Mesenchymal stem cell (in vitro differentiated cells and primary cell): ENCODE data around the gene ACVR1C.

ENCODE experiments used
- DNase-seq: peaks from one replicate; pipeline ENCODE4 v3.0.0-alpha.2; 2013
- H2AFZ ChIP-seq: one replicate; pipeline ENCODE4 v1.6.1; 2013; ENCODE audit warnings: low read depth, mild to moderate bottlenecking, control low read depth, inconsistent platforms, low read length, moderate library complexity
- H2AK5ac ChIP-seq: 2 replicates; pipeline ENCODE4 v1.6.1; 2013; ENCODE audit warnings: low read length, moderate library complexity, mild to moderate bottlenecking, inconsistent platforms; ENCODE audit not compliant: severe bottlenecking
- H2BK120ac ChIP-seq: one replicate; pipeline ENCODE4 v1.6.1; 2013; ENCODE audit warnings: low read depth, mild to moderate bottlenecking, inconsistent platforms, low read length, moderate library complexity
- H2BK12ac ChIP-seq, 2 experiments: one replicate each; pipeline ENCODE4 v1.6.1; 2013; ENCODE audit warnings: inconsistent platforms in 2 of 2, low read length in 2 of 2, mild to moderate bottlenecking in 2 of 2, moderate library complexity in 2 of 2, control low read depth in 1 of 2
- H2BK15ac ChIP-seq: one replicate; pipeline ENCODE4 v1.6.1; 2013; ENCODE audit warnings: mild to moderate bottlenecking, low read depth, inconsistent platforms; ENCODE audit not compliant: poor library complexity, severe bottlenecking
- H2BK5ac ChIP-seq: 2 replicates; pipeline ENCODE4 v1.6.1; 2013; ENCODE audit warnings: low read depth, mild to moderate bottlenecking, low read length, control low read depth, inconsistent platforms; ENCODE audit not compliant: poor library complexity, severe bottlenecking
- H3K14ac ChIP-seq, 2 experiments: one replicate each; pipeline ENCODE4 v1.6.1; 2013; ENCODE audit warnings: inconsistent platforms in 2 of 2, low read length in 2 of 2, control low read depth in 1 of 2, mild to moderate bottlenecking in 1 of 2, moderate library complexity in 1 of 2
- H3K18ac ChIP-seq, 2 experiments: one replicate each; pipeline ENCODE4 v1.6.1; 2013; ENCODE audit warnings: inconsistent platforms in 2 of 2, low read length in 2 of 2, control low read depth in 1 of 2, low read depth in 1 of 2, mild to moderate bottlenecking in 1 of 2
- H3K23ac ChIP-seq, 2 experiments: one replicate each; pipeline ENCODE4 v1.6.1; 2013; ENCODE audit warnings: inconsistent platforms in 2 of 2, low read length in 2 of 2, mild to moderate bottlenecking in 2 of 2, moderate library complexity in 2 of 2, control low read depth in 1 of 2
- H3K27ac ChIP-seq: 2 replicates; pipeline ENCODE4 v1.5.1; 2013; ENCODE audit warnings: mild to moderate bottlenecking, moderate library complexity, low read length, control low read depth, inconsistent platforms; ENCODE audit not compliant: poor library complexity, severe bottlenecking
- H3K27me3 ChIP-seq, 2 experiments: 2 replicates each; pipeline versions ENCODE4 v1.6.1 to v1.7.0; 2013; ENCODE audit warnings: low read length in 2 of 2, mild to moderate bottlenecking in 2 of 2, moderate library complexity in 2 of 2, control low read depth in 1 of 2, inconsistent platforms in 1 of 2; ENCODE audit not compliant: control insufficient read depth in 1 of 2, insufficient read depth in 1 of 2
- H3K36me3 ChIP-seq, 2 experiments: 2 replicates each; pipeline versions ENCODE4 v1.6.1 to v1.7.0; 2013; ENCODE audit warnings: low read length in 2 of 2, control low read depth in 1 of 2, inconsistent platforms in 1 of 2, low read depth in 1 of 2, mild to moderate bottlenecking in 1 of 2; ENCODE audit not compliant: insufficient read depth in 2 of 2, control insufficient read depth in 1 of 2
- H3K4ac ChIP-seq, 2 experiments: one replicate each; pipeline ENCODE4 v1.6.1; 2013; ENCODE audit warnings: inconsistent platforms in 2 of 2, low read length in 2 of 2, mild to moderate bottlenecking in 2 of 2, moderate library complexity in 2 of 2, control low read depth in 1 of 2, low read depth in 1 of 2
- H3K4me1 ChIP-seq: 2 replicates; pipeline ENCODE4 v1.6.1; 2013; ENCODE audit warnings: low read depth, low read length, control low read depth; ENCODE audit not compliant: control insufficient read depth, insufficient read depth
- H3K4me2 ChIP-seq: 2 replicates; pipeline ENCODE4 v1.6.1; 2013; ENCODE audit warnings: low read length, mild to moderate bottlenecking, inconsistent platforms; ENCODE audit not compliant: poor library complexity, severe bottlenecking
- H3K4me3 ChIP-seq, 2 experiments: 2 replicates each; pipeline versions ENCODE4 v1.5.1 to v1.7.0; 2013; ENCODE audit warnings: low read length in 2 of 2, mild to moderate bottlenecking in 2 of 2, control low read depth in 1 of 2, low read depth in 1 of 2; ENCODE audit not compliant: insufficient read depth in 1 of 2
- H3K79me1 ChIP-seq: replicated peaks from 2 replicates; pipeline ENCODE4 v1.6.1; 2013; ENCODE audit warnings: mild to moderate bottlenecking, control low read depth, low read length, inconsistent platforms; ENCODE audit not compliant: poor library complexity, severe bottlenecking
- H3K9ac ChIP-seq: 2 replicates; pipeline ENCODE4 v1.7.0; 2013; ENCODE audit warnings: mild to moderate bottlenecking, low read length, moderate library complexity
- H3K9me3 ChIP-seq: 2 replicates; pipeline ENCODE4 v1.7.0; 2013; ENCODE audit warnings: mild to moderate bottlenecking, low read length; ENCODE audit not compliant: control insufficient read depth
- H4K8ac ChIP-seq: one replicate; pipeline ENCODE4 v1.6.1; 2013; ENCODE audit warnings: inconsistent platforms, mild to moderate bottlenecking, low read length, moderate library complexity
- H4K91ac ChIP-seq: one replicate; pipeline ENCODE4 v1.6.1; 2013; ENCODE audit warnings: mild to moderate bottlenecking, low read length, inconsistent platforms
- WGBS: methylation state at CpG from one replicate; pipeline ENCODE4 v1.1.7; 2013; ENCODE audit warnings: mixed read lengths; 5-methylcytosine and 5-hydroxymethylcytosine counted together

ACVR1C gene

GRCh38 chr2:157538064-157538463, 90.6 kb downstream of the ACVR1C start:
- H4K8ac ChIP-seq = no peak overlapping the region
- H2BK15ac ChIP-seq = no peak overlapping the region
- H3K4me3 ChIP-seq = no peak overlapping the region
- H3K36me3 ChIP-seq = no peaks in the 10 kb centered on the region
- H3K79me1 ChIP-seq = no peaks in the 10 kb centered on the region
- no peak overlapping the region for H3K4me2 ChIP-seq
- H3K14ac ChIP-seq = no peak overlapping the region
- no peak overlapping the region for H3K27ac ChIP-seq
- H2AK5ac ChIP-seq = no peak overlapping the region
- DNase-seq = no peak
- H2AFZ ChIP-seq = no peak overlapping the region
- H2BK5ac ChIP-seq = no peak overlapping the region
- H2BK120ac ChIP-seq = no peak overlapping the region
- no CpG with 5 or more reads among the region's 1 CpG for WGBS
- H3K27me3 ChIP-seq = no peaks in the 10 kb centered on the region
- no peak overlapping the region for H3K4ac ChIP-seq
- H3K9me3 ChIP-seq = no peaks in the 10 kb centered on the region
- H3K18ac ChIP-seq = no peak overlapping the region
- no peaks in the 10 kb centered on the region for H3K4me1 ChIP-seq
- H3K23ac ChIP-seq = no peak overlapping the region
- H4K91ac ChIP-seq = no peak overlapping the region
- no peak overlapping the region for H3K9ac ChIP-seq
- H2BK12ac ChIP-seq = no peak overlapping the region

GRCh38 chr2:157536815-157537214, 91.8 kb downstream of the ACVR1C start:
- Histone ChIP-seq H3K79me1 (no peaks in the 10 kb centered on the region), H2BK5ac (no peak overlapping the region), H3K4me3 (no peak overlapping the region), H3K4me1 (no peaks in the 10 kb centered on the region), H4K8ac (no peak overlapping the region), H3K9me3 (no peaks in the 10 kb centered on the region), H2BK15ac (no peak overlapping the region), H4K91ac (no peak overlapping the region), H3K14ac (no peak overlapping the region), H2BK120ac (no peak overlapping the region), H3K23ac (no peak overlapping the region), H2BK12ac (no peak overlapping the region), H3K4me2 (no peak overlapping the region), H3K27ac (no peak overlapping the region), H3K27me3 (no peaks in the 10 kb centered on the region), H3K9ac (no peak overlapping the region), H3K18ac (no peak overlapping the region), H2AK5ac (no peak overlapping the region), H2AFZ (no peak overlapping the region), H3K4ac (no peak overlapping the region), H3K36me3 (no peaks in the 10 kb centered on the region)
- no CpG with 5 or more reads among the region's 1 CpG for WGBS
- no peak for DNase-seq

GRCh38 chr2:157528963-157529751, 99.5 kb downstream of the ACVR1C start:
- Histone ChIP-seq H2BK15ac (no peak overlapping the region), H3K14ac (no peak overlapping the region), H3K36me3 (no peaks in the 10 kb centered on the region), H2AFZ (no peak overlapping the region), H3K27ac (no peak overlapping the region), H3K4me3 (no peak overlapping the region), H4K8ac (no peak overlapping the region), H3K79me1 (no peaks in the 10 kb centered on the region), H2BK5ac (no peak overlapping the region), H3K4me2 (no peak overlapping the region), H3K9me3 (no peaks in the 10 kb centered on the region), H2AK5ac (no peak overlapping the region), H3K4me1 (no peaks in the 10 kb centered on the region), H3K4ac (no peak overlapping the region), H3K27me3 (no peaks in the 10 kb centered on the region), H3K9ac (no peak overlapping the region), H2BK120ac (no peak overlapping the region), H3K23ac (no peak overlapping the region), H3K18ac (no peak overlapping the region), H2BK12ac (no peak overlapping the region), H4K91ac (no peak overlapping the region)
- DNase-seq = no peak
- WGBS = 92% methylated on average over 3 of the region's 4 CpGs

GRCh38 chr2:157526070-157526469, 102.6 kb downstream of the ACVR1C start:
- no peaks in the 10 kb centered on the region for H3K4me1 ChIP-seq
- no peaks in the 10 kb centered on the region for H3K27me3 ChIP-seq
- no peaks in the 10 kb centered on the region for H3K36me3 ChIP-seq
- H3K18ac ChIP-seq = no peak overlapping the region
- H3K23ac ChIP-seq = no peak overlapping the region
- no peak overlapping the region for H2BK120ac ChIP-seq
- no peak overlapping the region for H3K9ac ChIP-seq
- no peak for DNase-seq
- no peak overlapping the region for H2BK15ac ChIP-seq
- no peak overlapping the region for H3K14ac ChIP-seq
- no peak overlapping the region for H3K27ac ChIP-seq
- no peak overlapping the region for H2AFZ ChIP-seq
- H2BK5ac ChIP-seq = no peak overlapping the region
- H3K4me3 ChIP-seq = no peak overlapping the region
- H3K4me2 ChIP-seq = no peak overlapping the region
- no peak overlapping the region for H2BK12ac ChIP-seq
- H4K91ac ChIP-seq = no peak overlapping the region
- H2AK5ac ChIP-seq = no peak overlapping the region
- no peak overlapping the region for H3K4ac ChIP-seq
- no peaks in the 10 kb centered on the region for H3K9me3 ChIP-seq
- no peaks in the 10 kb centered on the region for H3K79me1 ChIP-seq
- no peak overlapping the region for H4K8ac ChIP-seq
- WGBS = 88% methylated on average over 2 of the region's 2 CpGs
